ENCODE data around the gene DEPDC7. TPM values are rescaled to one million over a fixed set of nuclear protein-coding genes. Genes with fewer than 3 reads are reported as not detected.
"Not testable (repeated sequence)": the region's sequence is repeated elsewhere in the genome, so short reads cannot be mapped to it uniquely, and the experiment has no call there.

DEPDC7 gene
- total and polyA plus RNA-seq, 4 donors, result 7.1 to 64.8 (median 41.5) TPM

DNA sequence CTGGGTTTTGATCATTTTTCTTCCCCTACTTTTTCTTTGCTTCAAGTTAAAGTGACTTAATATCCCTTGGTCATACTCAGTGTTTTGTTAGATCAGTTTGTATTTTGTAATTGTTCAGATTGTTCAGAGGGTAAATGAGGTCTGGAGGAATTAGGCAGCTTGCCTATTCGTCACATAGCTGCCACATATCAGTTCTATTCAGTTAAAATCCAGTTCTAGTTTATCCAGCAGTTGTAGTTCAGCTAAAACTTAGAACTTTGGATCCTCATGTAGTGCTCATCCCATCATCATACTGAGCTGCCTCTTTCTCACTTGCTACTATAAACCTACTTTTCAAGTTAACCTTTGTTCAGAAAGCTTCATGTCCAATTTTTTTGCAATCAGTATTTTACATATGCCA is 47.1 kb upstream of the DEPDC7 start:
- WGBS, result 38% methylated on average over 1 of the region's 1 CpG
- H3K36me3 ChIP-seq (ENCODE audit: control insufficient read depth in 4 of 4, insufficient read depth in 3 of 4, low read depth in 1 of 4, low read length in 3 of 4), result peaks cover 0 to 2% (median 2%) of the 10 kb centered on the region in 4 donors
- DNase-seq (ENCODE audit: low spot score), result no peak
- peaks cover 0 to 9% (median 5%) of the 10 kb centered on the region in 4 donors for H3K4me1 ChIP-seq (ENCODE audit: control insufficient read depth in 4 of 4, insufficient read depth in 4 of 4, low read length in 3 of 4)
- H3K9me3 ChIP-seq (ENCODE audit: control insufficient read depth in 4 of 4, low read length in 3 of 4), result no peaks in the 10 kb centered on the region
- H3K27ac ChIP-seq (ENCODE audit: low read depth in 1 of 2, low read length in 2 of 2), result no peak overlapping the region
- H3K4me3 ChIP-seq (ENCODE audit: low read depth in 1 of 3, low read length in 3 of 3), result no peak overlapping the region
- TF ChIP-seq HNF4A (conservative IDR thresholded peaks at IDR 0.05), result peak; percentile 33 to 53
- peak; percentile 27 for TF ChIP-seq SP1 (IDR thresholded peaks at IDR 0.05)
- TF ChIP-seq RXRA (IDR thresholded peaks at IDR 0.05), result peak; percentile 45 to 54
- TF ChIP-seq RAD21 (IDR thresholded peaks at IDR 0.05), result peak in 1 of 2 donors; percentile 33
- TF ChIP-seq MAX (IDR thresholded peaks at IDR 0.05), result no peak
- H3K9ac ChIP-seq (ENCODE audit: low read depth in 1 of 2, low read length in 2 of 2), result no peak overlapping the region
- no peaks in the 10 kb centered on the region for H3K27me3 ChIP-seq (ENCODE audit: control insufficient read depth in 4 of 4, insufficient read depth in 4 of 4, low read length in 3 of 4)

DNA sequence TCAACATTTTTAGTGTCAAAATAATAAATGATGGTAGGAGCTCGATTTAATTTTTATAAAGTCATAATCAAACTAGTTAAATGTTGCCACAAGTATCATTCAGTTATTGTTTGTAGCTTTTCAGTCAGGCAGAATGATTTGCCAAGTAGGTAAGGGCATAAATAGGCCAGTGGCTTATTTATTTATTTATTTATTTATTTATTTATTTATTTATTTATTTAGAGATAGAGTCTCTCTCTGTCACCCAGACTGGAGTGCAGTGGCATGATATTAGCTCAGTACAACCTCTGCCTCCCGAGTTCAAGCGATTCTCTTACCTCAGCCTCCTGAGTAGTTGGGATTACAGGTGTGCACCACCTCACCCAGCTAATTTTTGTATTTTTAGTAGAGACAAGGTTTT is 43.4 kb upstream of the DEPDC7 start:
- H3K27me3 ChIP-seq (ENCODE audit: control insufficient read depth in 4 of 4, insufficient read depth in 4 of 4, low read length in 3 of 4); DNase-seq (ENCODE audit: low spot score); H3K9ac ChIP-seq (ENCODE audit: low read depth in 1 of 2, low read length in 2 of 2); H3K9me3 ChIP-seq (ENCODE audit: control insufficient read depth in 4 of 4, low read length in 3 of 4); H3K4me3 ChIP-seq (ENCODE audit: low read depth in 1 of 3, low read length in 3 of 3); H3K27ac ChIP-seq (ENCODE audit: low read depth in 1 of 2, low read length in 2 of 2); H3K4me1 ChIP-seq (ENCODE audit: control insufficient read depth in 4 of 4, insufficient read depth in 4 of 4, low read length in 3 of 4): not testable (repeated sequence)
- WGBS, result 100% methylated on average over 3 of the region's 3 CpGs
- peaks cover 3 to 12% (median 8%) of the 10 kb centered on the region in 4 donors for H3K36me3 ChIP-seq (ENCODE audit: control insufficient read depth in 4 of 4, insufficient read depth in 3 of 4, low read depth in 1 of 4, low read length in 3 of 4)

- Histone ChIP-seq H3K4me1 (ENCODE audit: control insufficient read depth in 4 of 4, insufficient read depth in 4 of 4, low read length in 3 of 4) (peaks cover 0 to 7% (median 3%) of the 10 kb centered on the region in 4 donors), H3K36me3 (ENCODE audit: control insufficient read depth in 4 of 4, insufficient read depth in 3 of 4, low read depth in 1 of 4, low read length in 3 of 4) (peaks cover 3 to 12% (median 8%) of the 10 kb centered on the region in 4 donors)
- WGBS, result 92% methylated on average over 3 of the region's 3 CpGs
Observed at GRCh38 chr11:32972781-32973180, 42.9 kb upstream of the DEPDC7 start.

More at GRCh38 chr11:32972781-32973180, 42.9 kb upstream of the DEPDC7 start:
- Histone ChIP-seq H3K27ac (ENCODE audit: low read depth in 1 of 2, low read length in 2 of 2) (no peak overlapping the region), H3K9ac (ENCODE audit: low read depth in 1 of 2, low read length in 2 of 2) (no peak overlapping the region), H3K27me3 (ENCODE audit: control insufficient read depth in 4 of 4, insufficient read depth in 4 of 4, low read length in 3 of 4) (no peaks in the 10 kb centered on the region), H3K9me3 (ENCODE audit: control insufficient read depth in 4 of 4, low read length in 3 of 4) (no peaks in the 10 kb centered on the region), H3K4me3 (ENCODE audit: low read depth in 1 of 3, low read length in 3 of 3) (no peak overlapping the region)
- TF ChIP-seq TAF1 (conservative IDR thresholded peaks at IDR 0.05) (no peak), HNF4G (IDR thresholded peaks at IDR 0.05) (no peak), FOXA1 (IDR thresholded peaks at IDR 0.05) (no peak), NR2F2 (IDR thresholded peaks at IDR 0.05) (no peak), HNF4A (conservative IDR thresholded peaks at IDR 0.05) (no peak), SP1 (IDR thresholded peaks at IDR 0.05) (no peak), RXRA (IDR thresholded peaks at IDR 0.05) (no peak)
- TF ChIP-seq, protein P1, sequence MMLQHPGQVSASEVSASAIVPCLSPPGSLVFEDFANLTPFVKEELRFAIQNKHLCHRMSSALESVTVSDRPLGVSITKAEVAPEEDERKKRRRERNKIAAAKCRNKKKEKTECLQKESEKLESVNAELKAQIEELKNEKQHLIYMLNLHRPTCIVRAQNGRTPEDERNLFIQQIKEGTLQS (IDR thresholded peaks at IDR 0.05), result no peak
- TF ChIP-seq, protein P2, sequence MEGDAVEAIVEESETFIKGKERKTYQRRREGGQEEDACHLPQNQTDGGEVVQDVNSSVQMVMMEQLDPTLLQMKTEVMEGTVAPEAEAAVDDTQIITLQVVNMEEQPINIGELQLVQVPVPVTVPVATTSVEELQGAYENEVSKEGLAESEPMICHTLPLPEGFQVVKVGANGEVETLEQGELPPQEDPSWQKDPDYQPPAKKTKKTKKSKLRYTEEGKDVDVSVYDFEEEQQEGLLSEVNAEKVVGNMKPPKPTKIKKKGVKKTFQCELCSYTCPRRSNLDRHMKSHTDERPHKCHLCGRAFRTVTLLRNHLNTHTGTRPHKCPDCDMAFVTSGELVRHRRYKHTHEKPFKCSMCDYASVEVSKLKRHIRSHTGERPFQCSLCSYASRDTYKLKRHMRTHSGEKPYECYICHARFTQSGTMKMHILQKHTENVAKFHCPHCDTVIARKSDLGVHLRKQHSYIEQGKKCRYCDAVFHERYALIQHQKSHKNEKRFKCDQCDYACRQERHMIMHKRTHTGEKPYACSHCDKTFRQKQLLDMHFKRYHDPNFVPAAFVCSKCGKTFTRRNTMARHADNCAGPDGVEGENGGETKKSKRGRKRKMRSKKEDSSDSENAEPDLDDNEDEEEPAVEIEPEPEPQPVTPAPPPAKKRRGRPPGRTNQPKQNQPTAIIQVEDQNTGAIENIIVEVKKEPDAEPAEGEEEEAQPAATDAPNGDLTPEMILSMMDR (IDR thresholded peaks at IDR 0.05; ENCODE audit: low read depth, low read length, missing input control), result no peak
- TF ChIP-seq, protein P3, sequence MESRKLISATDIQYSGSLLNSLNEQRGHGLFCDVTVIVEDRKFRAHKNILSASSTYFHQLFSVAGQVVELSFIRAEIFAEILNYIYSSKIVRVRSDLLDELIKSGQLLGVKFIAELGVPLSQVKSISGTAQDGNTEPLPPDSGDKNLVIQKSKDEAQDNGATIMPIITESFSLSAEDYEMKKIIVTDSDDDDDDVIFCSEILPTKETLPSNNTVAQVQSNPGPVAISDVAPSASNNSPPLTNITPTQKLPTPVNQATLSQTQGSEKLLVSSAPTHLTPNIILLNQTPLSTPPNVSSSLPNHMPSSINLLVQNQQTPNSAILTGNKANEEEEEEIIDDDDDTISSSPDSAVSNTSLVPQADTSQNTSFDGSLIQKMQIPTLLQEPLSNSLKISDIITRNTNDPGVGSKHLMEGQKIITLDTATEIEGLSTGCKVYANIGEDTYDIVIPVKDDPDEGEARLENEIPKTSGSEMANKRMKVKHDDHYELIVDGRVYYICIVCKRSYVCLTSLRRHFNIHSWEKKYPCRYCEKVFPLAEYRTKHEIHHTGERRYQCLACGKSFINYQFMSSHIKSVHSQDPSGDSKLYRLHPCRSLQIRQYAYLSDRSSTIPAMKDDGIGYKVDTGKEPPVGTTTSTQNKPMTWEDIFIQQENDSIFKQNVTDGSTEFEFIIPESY (IDR thresholded peaks at IDR 0.05), result no peak
- no peak for DNase-seq (ENCODE audit: low spot score)

Data from liver (tissue), 9 donors.